ENCODE data around the gene ARHGAP9.

Gene ARHGAP9

DNA sequence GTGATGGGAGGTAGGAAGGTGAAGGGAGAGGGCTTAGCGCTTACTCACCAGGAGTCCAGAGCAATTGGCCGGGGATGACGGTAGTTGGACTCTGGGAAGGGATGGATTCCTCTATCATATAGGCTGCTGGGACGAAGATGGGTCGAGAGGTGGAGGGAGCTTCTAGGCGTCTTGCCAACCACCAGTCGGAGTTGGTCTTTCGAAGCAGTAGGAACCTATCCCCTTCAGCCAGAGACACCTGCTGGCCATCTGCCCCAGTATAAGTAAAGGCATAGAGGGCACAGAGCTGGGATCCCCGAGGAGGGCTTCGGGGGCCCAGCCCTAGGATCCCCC lies 657 bp downstream of the ARHGAP9 start:
- no peak overlapping the region for H3K4me3 ChIP-seq (ENCODE audit: low read depth, low read length)
- TF ChIP-seq, protein P1, sequence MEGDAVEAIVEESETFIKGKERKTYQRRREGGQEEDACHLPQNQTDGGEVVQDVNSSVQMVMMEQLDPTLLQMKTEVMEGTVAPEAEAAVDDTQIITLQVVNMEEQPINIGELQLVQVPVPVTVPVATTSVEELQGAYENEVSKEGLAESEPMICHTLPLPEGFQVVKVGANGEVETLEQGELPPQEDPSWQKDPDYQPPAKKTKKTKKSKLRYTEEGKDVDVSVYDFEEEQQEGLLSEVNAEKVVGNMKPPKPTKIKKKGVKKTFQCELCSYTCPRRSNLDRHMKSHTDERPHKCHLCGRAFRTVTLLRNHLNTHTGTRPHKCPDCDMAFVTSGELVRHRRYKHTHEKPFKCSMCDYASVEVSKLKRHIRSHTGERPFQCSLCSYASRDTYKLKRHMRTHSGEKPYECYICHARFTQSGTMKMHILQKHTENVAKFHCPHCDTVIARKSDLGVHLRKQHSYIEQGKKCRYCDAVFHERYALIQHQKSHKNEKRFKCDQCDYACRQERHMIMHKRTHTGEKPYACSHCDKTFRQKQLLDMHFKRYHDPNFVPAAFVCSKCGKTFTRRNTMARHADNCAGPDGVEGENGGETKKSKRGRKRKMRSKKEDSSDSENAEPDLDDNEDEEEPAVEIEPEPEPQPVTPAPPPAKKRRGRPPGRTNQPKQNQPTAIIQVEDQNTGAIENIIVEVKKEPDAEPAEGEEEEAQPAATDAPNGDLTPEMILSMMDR (IDR thresholded peaks at IDR 0.05; ENCODE audit: control insufficient read depth, extremely low read depth, insufficient read depth): no peak
- DNase-seq (ENCODE audit: low read depth): no peak

- TF ChIP-seq, protein P1 (IDR thresholded peaks at IDR 0.05; ENCODE audit: control insufficient read depth, extremely low read depth, insufficient read depth): no peak
- DNase-seq (ENCODE audit: low read depth): no peak
- no peak overlapping the region for H3K4me3 ChIP-seq (ENCODE audit: low read depth, low read length)
Observed at GRCh38 chr12:57477710-57478681, 1.7 kb downstream of the ARHGAP9 start.

- no peak for DNase-seq (ENCODE audit: low read depth)
- TF ChIP-seq, protein P1 (IDR thresholded peaks at IDR 0.05; ENCODE audit: control insufficient read depth, extremely low read depth, insufficient read depth): no peak
- H3K4me3 ChIP-seq (ENCODE audit: low read depth, low read length): no peak overlapping the region
Observed at GRCh38 chr12:57476993-57477709, 2.5 kb downstream of the ARHGAP9 start.

DNA sequence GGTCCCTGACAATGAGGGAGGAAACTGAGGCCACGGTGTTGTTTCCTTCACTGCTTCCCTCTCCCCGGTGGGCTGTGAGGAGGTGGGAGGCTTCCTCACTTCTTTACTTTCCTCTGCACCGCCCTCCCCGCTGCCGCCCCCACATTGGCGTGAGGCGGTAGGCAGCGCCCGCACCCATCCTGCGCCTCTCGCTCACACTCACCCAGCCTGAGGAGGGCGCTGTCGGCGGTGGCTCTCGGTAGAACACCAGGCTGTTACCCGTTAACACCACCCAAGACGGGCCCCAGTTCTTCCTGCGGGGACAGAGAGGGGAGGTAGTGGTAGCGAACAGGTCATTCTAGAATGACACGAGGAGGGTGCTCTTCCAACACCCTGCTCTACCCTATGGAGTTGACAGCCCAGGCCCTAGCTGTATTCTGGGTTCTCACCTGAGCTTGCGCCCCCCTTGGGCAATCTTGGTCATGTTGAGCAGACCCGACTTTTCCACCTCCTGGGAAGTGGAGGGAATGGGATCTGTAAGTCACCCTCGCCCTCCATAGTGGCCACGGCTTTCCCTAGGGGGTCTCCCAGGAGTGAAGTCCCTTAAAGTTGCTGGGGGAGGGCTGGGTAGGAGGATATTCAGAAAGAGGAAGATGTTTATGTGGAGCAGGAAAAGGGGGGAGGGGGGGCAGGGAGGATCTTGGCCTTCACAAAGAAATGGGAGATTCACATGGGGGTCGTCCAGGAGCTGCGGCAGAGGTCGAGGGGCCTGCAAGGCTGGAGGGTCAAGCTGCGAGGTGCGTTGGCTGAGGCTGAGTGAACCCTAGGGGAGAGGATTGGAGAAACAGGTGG lies 3.3 kb downstream of the ARHGAP9 start:
- DNase-seq (ENCODE audit: low read depth): no peak
- H3K4me3 ChIP-seq (ENCODE audit: low read depth, low read length): no peak overlapping the region
- TF ChIP-seq, protein P1 (IDR thresholded peaks at IDR 0.05; ENCODE audit: control insufficient read depth, extremely low read depth, insufficient read depth): no peak

GRCh38 chr12:57475271-57476161 lies 4.2 kb downstream of the ARHGAP9 start:
- no peak for DNase-seq (ENCODE audit: low read depth)
- TF ChIP-seq, protein P1 (IDR thresholded peaks at IDR 0.05; ENCODE audit: control insufficient read depth, extremely low read depth, insufficient read depth): no peak
- H3K4me3 ChIP-seq (ENCODE audit: low read depth, low read length): no peak overlapping the region

DNA sequence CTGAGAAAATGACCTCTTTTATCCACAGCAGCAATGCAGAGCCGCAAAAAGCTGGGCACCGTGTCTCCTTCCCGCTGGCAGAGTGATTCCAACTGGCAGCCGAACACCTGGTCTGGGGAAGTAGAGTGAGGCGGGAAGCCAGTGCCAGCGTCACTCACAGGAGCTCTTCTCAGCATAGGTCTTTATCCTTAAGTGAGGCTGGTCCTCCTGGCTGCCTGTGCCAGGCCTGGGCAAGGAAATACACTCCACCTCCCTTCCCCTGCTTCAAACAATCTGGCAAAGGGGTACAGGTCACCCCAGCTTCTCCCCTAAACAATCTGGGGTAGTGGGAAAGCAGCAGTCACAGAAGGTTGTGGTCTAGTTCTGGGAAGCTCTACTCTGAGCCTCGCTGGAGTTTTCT lies 4.8 kb downstream of the ARHGAP9 start:
- TF ChIP-seq, protein P1 (IDR thresholded peaks at IDR 0.05; ENCODE audit: control insufficient read depth, extremely low read depth, insufficient read depth): no peak
- DNase-seq (ENCODE audit: low read depth): no peak
- H3K4me3 ChIP-seq (ENCODE audit: low read depth, low read length): no peak overlapping the region
